ENCODE measurements around the gene DLX1. TPM values are rescaled to one million over a fixed set of nuclear protein-coding genes. Genes with fewer than 3 reads are reported as not detected.

DLX1 gene
- total RNA-seq, 4 donors from 2014 or later, result 0.40 TPM; not detected in 3

- TF ChIP-seq CTCF (IDR thresholded peaks at IDR 0.05), result no peak
- no peak for TF ChIP-seq EP300 (IDR thresholded peaks at IDR 0.05)
- peak; percentile 3 for TF ChIP-seq POLR2AphosphoS5 (IDR thresholded peaks at IDR 0.05)
- TF ChIP-seq POLR2A (IDR thresholded peaks at IDR 0.05), result no peak
- ATAC-seq, result no peak
- 18 to 21% methylated on average over 16 to 17 of the region's 23 CpGs for WGBS, 2 donors (ENCODE audit: low coverage in 1 of 2)
- peaks cover 98% of the 10 kb centered on the region for H3K27me3 ChIP-seq
- H3K4me1 ChIP-seq, result peaks cover 0 to 62% (median 30%) of the 10 kb centered on the region in 3 donors
- H3K9me3 ChIP-seq, result peaks cover 0 to 13% (median 0%) of the 10 kb centered on the region in 3 donors
- no peaks in the 10 kb centered on the region for H3K36me3 ChIP-seq
- no peak overlapping the region for H3K27ac ChIP-seq
- H3K4me3 ChIP-seq, result peak overlapping the region in 1 of 2 donors; percentile 51
These were observed 1.5 kb upstream of the DLX1 start for GRCh38 chr2:172083628-172084394.

GRCh38 chr2:172084395-172084644 lies 987 bp upstream of the DLX1 start:
- peaks cover 0 to 65% (median 30%) of the 10 kb centered on the region in 3 donors for H3K4me1 ChIP-seq

GRCh38 chr2:172084645-172085459 lies 455 bp upstream of the DLX1 start:
- no peaks in the 10 kb centered on the region for H3K36me3 ChIP-seq
- H3K4me3 ChIP-seq, result peak overlapping the region in 1 of 2 donors; percentile 51
- TF ChIP-seq CTCF (IDR thresholded peaks at IDR 0.05), result no peak
- peak; percentile 30 for TF ChIP-seq POLR2AphosphoS5 (IDR thresholded peaks at IDR 0.05)
- no peak for TF ChIP-seq EP300 (IDR thresholded peaks at IDR 0.05)
- peaks cover 100% of the 10 kb centered on the region for H3K27me3 ChIP-seq
- H3K27ac ChIP-seq, result peak overlapping the region in 1 of 4 donors; percentile 37
- 0% methylated on average over 2 of the region's 76 CpGs; no CpG with 5 or more reads in 1 of the 2 donors for WGBS, 2 donors (ENCODE audit: low coverage in 1 of 2)
- peak; percentile 80 for ATAC-seq
- peaks cover 0 to 13% (median 0%) of the 10 kb centered on the region in 3 donors for H3K9me3 ChIP-seq
- peaks cover 0 to 65% (median 30%) of the 10 kb centered on the region in 3 donors for H3K4me1 ChIP-seq

More at GRCh38 chr2:172084395-172084644, 987 bp upstream of the DLX1 start:
- H3K27me3 ChIP-seq, result peaks cover 98% of the 10 kb centered on the region
- H3K27ac ChIP-seq, result peak overlapping the region in 1 of 4 donors; percentile 37
- peaks cover 0 to 13% (median 0%) of the 10 kb centered on the region in 3 donors for H3K9me3 ChIP-seq
- TF ChIP-seq CTCF (IDR thresholded peaks at IDR 0.05), result no peak
- no peak for TF ChIP-seq POLR2AphosphoS5 (IDR thresholded peaks at IDR 0.05)
- no peak for TF ChIP-seq EP300 (IDR thresholded peaks at IDR 0.05)
- TF ChIP-seq POLR2A (IDR thresholded peaks at IDR 0.05), result no peak
- no peaks in the 10 kb centered on the region for H3K36me3 ChIP-seq
- no CpG with 5 or more reads among the region's 17 CpGs for WGBS, 2 donors (ENCODE audit: low coverage in 1 of 2)
- no peak for ATAC-seq
- H3K4me3 ChIP-seq, result peak overlapping the region in 1 of 2 donors; percentile 51

GRCh38 chr2:172086241-172087206 lies 1.2 kb downstream of the DLX1 start:
- H3K27me3 ChIP-seq, result peaks cover 100% of the 10 kb centered on the region
- H3K4me1 ChIP-seq, result peaks cover 0 to 71% (median 30%) of the 10 kb centered on the region in 3 donors
- no peaks in the 10 kb centered on the region for H3K9me3 ChIP-seq
- TF ChIP-seq POLR2AphosphoS5 (IDR thresholded peaks at IDR 0.05) (no peak), POLR2A (IDR thresholded peaks at IDR 0.05) (no peak), CTCF (IDR thresholded peaks at IDR 0.05) (no peak), EP300 (IDR thresholded peaks at IDR 0.05) (no peak)
- 5 to 7% methylated on average over 24 to 38 of the region's 54 CpGs for WGBS, 2 donors (ENCODE audit: low coverage in 1 of 2)
- H3K4me3 ChIP-seq, result peak overlapping the region in 1 of 2 donors; percentile 51
- H3K36me3 ChIP-seq, result no peaks in the 10 kb centered on the region
- no peak for ATAC-seq
- no peak overlapping the region for H3K27ac ChIP-seq
